Panc1 (cell line): Measurements from ENCODE around the gene UBAC2. TPM values are rescaled to one million over a fixed set of nuclear protein-coding genes. Genes with fewer than 3 reads are reported as not detected.

Experiments
- ATAC-seq: fragments of 200-7000 bp; cut with Tn5 transposase; 2 replicates; pipeline ENCODE4 v1.9.1; 2020; ENCODE audit warnings: mild to moderate bottlenecking, moderate library complexity
- BruUV-seq: library from RNA; stranded (reverse); fragments of 400-500 nt; replicated peaks from 2 replicates; lab custom pipeline; 2021; lab: Mats Ljungman, UMichigan
- CTCF ChIA-PET: fragments of 300-600 bp; sonication (Branson Sonifier 250); formaldehyde crosslinking; loops from one replicate; lab custom pipeline; 2022; ENCODE audit warnings: antibody characterized with exemption; lab: Charles Lee
- POLR2A ChIA-PET: fragments of 300-600 bp; sonication (Branson Sonifier 250); formaldehyde crosslinking; loops from one replicate; lab custom pipeline; 2022; ENCODE audit warnings: antibody characterized with exemption; lab: Charles Lee
- DNase-seq: peaks from one replicate; pipeline ENCODE4 v3.0.0-alpha.2; 2010; ENCODE audit warnings: low read depth, low spot score
- H3K27ac ChIP-seq: 2 replicates; pipeline ENCODE4 v1.5.1; 2011; ENCODE audit warnings: mild to moderate bottlenecking, low read length, inconsistent platforms
- H3K27me3 ChIP-seq: fragments of 200-500 bp; sonication (Bioruptor generic); 2 replicates; pipeline ENCODE4 v1.6.0; 2014; ENCODE audit warnings: low read length, inconsistent platforms; ENCODE audit not compliant: control insufficient read depth, insufficient read depth
- H3K36me3 ChIP-seq: fragments of 200-500 bp; sonication (Bioruptor generic); 2 replicates; pipeline ENCODE4 v1.5.1; 2014; ENCODE audit warnings: inconsistent platforms, mild to moderate bottlenecking, low read length, moderate library complexity; ENCODE audit not compliant: control insufficient read depth, insufficient read depth
- H3K4me1 ChIP-seq: 2 replicates; pipeline ENCODE4 v1.5.1; 2011; ENCODE audit warnings: inconsistent platforms, mild to moderate bottlenecking, low read length, moderate library complexity; ENCODE audit not compliant: control insufficient read depth, insufficient read depth
- H3K4me3 ChIP-seq, 2 experiments: 2 replicates each; pipeline ENCODE4 v1.5.1; 2011 to 2012; ENCODE audit warnings: low read depth in 2 of 2, low read length in 2 of 2, mild to moderate bottlenecking in 2 of 2, inconsistent platforms in 1 of 2, moderate library complexity in 1 of 2
- H3K9me3 ChIP-seq: fragments of 200-500 bp; sonication (Bioruptor generic); 2 replicates; pipeline ENCODE4 v1.5.1; 2014; ENCODE audit warnings: low read depth, mild to moderate bottlenecking, inconsistent platforms, low read length, moderate library complexity; ENCODE audit not compliant: control insufficient read depth, insufficient read depth
- POLR2AphosphoS5 ChIP-seq: IDR thresholded peaks from 2 replicates; pipeline ENCODE4 v1.6.1; 2012; ENCODE audit warnings: mild to moderate bottlenecking, low read depth, low read length, moderate library complexity
- SIN3A ChIP-seq: IDR thresholded peaks from 2 replicates; pipeline ENCODE4 v1.6.1; 2012; ENCODE audit warnings: low read depth, mild to moderate bottlenecking, low read length, moderate library complexity, borderline replicate concordance; ENCODE audit not compliant: insufficient read depth
- TCF7L2 ChIP-seq: IDR thresholded peaks from 2 replicates; pipeline ENCODE4 v1.6.1; 2011; ENCODE audit warnings: mild to moderate bottlenecking, low read depth, low read length, inconsistent platforms
- in situ Hi-C: cut with HindIII; loops from 2 replicates; pipeline ENCODE4 v1.10.0; 2016; ENCODE audit warnings: low sequenced_read_pairs, low pct_unique_long_range_greater_than_20kb
- intact Hi-C: fragments of 100-400 bp; cut with micrococcal nuclease; formaldehyde crosslinking; loops from one replicate; pipeline ENCODE4 v1.10.0; 2022; ENCODE audit not compliant: unreplicated experiment
- total RNA-seq: library from RNA; stranded (reverse); gene quantifications from one replicate; pipeline ENCODE4 v1.2.1, GENCODE V29; 2021; ENCODE audit not compliant: unreplicated experiment
- TF ChIP-seq, protein P1 (sequence below): fragments of 450-650 bp; IDR thresholded peaks from 2 replicates; pipeline ENCODE4 v1.5.1; 2017; ENCODE audit warnings: mild to moderate bottlenecking
- TF ChIP-seq, protein P2 (sequence below), 2 experiments: IDR thresholded peaks; 2 replicates each; pipeline ENCODE4 v1.6.1; 2011 to 2012; ENCODE audit warnings: low read depth in 2 of 2, control low read depth in 1 of 2, low read length in 1 of 2, mild to moderate bottlenecking in 1 of 2, moderate library complexity in 1 of 2; ENCODE audit not compliant: insufficient read depth in 1 of 2

Gene UBAC2
- total RNA-seq, 1 experiment from 2014 or later: 40.8 TPM

DNA sequence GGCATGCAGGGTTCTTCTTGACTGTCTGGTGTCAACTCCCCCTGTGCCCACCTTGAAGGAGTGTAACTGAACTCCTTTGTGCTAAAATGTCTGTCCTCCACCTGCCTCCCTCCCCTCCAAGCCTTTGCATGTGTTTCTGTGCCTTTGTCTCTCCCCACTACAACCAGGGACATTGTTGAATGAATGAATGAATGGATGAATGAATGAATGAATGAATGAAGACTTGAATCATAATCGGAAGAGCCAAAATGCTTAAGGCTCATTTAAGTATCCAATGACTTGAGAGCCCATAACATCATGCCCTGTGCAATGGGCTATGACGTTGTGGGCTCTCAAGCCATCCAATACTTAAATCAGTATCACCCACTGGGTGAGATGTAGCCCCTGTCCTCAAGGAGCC is 115.6 kb downstream of the UBAC2 start:
- Histone ChIP-seq H3K36me3 (no peaks in the 10 kb centered on the region), H3K9me3 (no peaks in the 10 kb centered on the region), H3K27me3 (no peaks in the 10 kb centered on the region), H3K4me3 (no peak overlapping the region), H3K4me1 (no peaks in the 10 kb centered on the region), H3K27ac (no peak overlapping the region)
- CTCF ChIA-PET: no interaction called here
- POLR2A ChIA-PET: no interaction called here
- ATAC-seq (no peak), DNase-seq (no peak)
- BruUV-seq: no TSS peak
- TF ChIP-seq SIN3A (no peak), TCF7L2 (no peak)
- in situ Hi-C loops: no loop called here
- intact Hi-C loops: no loop called here

DNA sequence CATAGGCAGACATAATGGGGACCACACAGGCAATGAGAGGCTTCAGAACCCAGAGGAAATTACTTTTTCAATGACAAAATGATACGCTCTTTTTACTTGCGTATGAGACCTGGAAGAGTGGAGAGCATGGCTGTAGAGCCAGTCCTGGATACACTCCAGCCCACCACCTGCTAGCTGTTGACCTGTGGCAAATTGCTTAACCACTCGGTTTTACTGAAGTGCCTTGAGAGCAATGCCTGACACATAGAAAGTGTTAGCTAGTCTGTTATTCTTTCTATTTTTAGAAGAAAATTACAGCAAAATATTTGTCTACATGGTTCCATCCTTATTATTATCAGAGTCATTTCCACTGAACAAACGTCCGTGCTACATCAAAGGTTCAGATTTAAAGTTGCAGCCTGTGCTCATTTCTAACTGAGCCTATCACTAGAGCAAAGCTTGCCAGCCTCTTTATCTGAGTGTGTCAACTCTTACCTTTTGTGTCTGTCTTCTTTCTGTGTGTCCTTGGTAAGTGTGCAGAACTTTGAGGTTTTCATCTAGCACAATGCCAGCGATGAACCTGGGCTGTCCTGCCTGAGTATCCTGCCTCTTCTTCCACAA is 116.1 kb downstream of the UBAC2 start:
- BruUV-seq: no TSS peak
- DNase-seq (no peak), ATAC-seq (no peak)
- intact Hi-C loops (no loop called here), in situ Hi-C loops (no loop called here)
- H3K27me3 ChIP-seq: no peaks in the 10 kb centered on the region
- ChIA-PET POLR2A (no interaction called here), CTCF (no interaction called here)
- H3K36me3 ChIP-seq: no peaks in the 10 kb centered on the region
- H3K27ac ChIP-seq: no peak overlapping the region
- TF ChIP-seq POLR2AphosphoS5 (no peak), SIN3A (no peak), TCF7L2 (no peak)
- TF ChIP-seq, protein P1, sequence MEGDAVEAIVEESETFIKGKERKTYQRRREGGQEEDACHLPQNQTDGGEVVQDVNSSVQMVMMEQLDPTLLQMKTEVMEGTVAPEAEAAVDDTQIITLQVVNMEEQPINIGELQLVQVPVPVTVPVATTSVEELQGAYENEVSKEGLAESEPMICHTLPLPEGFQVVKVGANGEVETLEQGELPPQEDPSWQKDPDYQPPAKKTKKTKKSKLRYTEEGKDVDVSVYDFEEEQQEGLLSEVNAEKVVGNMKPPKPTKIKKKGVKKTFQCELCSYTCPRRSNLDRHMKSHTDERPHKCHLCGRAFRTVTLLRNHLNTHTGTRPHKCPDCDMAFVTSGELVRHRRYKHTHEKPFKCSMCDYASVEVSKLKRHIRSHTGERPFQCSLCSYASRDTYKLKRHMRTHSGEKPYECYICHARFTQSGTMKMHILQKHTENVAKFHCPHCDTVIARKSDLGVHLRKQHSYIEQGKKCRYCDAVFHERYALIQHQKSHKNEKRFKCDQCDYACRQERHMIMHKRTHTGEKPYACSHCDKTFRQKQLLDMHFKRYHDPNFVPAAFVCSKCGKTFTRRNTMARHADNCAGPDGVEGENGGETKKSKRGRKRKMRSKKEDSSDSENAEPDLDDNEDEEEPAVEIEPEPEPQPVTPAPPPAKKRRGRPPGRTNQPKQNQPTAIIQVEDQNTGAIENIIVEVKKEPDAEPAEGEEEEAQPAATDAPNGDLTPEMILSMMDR: no peak
- TF ChIP-seq, protein P2, sequence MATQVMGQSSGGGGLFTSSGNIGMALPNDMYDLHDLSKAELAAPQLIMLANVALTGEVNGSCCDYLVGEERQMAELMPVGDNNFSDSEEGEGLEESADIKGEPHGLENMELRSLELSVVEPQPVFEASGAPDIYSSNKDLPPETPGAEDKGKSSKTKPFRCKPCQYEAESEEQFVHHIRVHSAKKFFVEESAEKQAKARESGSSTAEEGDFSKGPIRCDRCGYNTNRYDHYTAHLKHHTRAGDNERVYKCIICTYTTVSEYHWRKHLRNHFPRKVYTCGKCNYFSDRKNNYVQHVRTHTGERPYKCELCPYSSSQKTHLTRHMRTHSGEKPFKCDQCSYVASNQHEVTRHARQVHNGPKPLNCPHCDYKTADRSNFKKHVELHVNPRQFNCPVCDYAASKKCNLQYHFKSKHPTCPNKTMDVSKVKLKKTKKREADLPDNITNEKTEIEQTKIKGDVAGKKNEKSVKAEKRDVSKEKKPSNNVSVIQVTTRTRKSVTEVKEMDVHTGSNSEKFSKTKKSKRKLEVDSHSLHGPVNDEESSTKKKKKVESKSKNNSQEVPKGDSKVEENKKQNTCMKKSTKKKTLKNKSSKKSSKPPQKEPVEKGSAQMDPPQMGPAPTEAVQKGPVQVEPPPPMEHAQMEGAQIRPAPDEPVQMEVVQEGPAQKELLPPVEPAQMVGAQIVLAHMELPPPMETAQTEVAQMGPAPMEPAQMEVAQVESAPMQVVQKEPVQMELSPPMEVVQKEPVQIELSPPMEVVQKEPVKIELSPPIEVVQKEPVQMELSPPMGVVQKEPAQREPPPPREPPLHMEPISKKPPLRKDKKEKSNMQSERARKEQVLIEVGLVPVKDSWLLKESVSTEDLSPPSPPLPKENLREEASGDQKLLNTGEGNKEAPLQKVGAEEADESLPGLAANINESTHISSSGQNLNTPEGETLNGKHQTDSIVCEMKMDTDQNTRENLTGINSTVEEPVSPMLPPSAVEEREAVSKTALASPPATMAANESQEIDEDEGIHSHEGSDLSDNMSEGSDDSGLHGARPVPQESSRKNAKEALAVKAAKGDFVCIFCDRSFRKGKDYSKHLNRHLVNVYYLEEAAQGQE (IDR thresholded peaks at IDR 0.05; ENCODE audit: insufficient read depth in 1 of 2, low read depth in 2 of 2, low read length in 1 of 2): no peak
- no peak overlapping the region for H3K4me3 ChIP-seq
- no peaks in the 10 kb centered on the region for H3K4me1 ChIP-seq
- no peaks in the 10 kb centered on the region for H3K9me3 ChIP-seq

DNA sequence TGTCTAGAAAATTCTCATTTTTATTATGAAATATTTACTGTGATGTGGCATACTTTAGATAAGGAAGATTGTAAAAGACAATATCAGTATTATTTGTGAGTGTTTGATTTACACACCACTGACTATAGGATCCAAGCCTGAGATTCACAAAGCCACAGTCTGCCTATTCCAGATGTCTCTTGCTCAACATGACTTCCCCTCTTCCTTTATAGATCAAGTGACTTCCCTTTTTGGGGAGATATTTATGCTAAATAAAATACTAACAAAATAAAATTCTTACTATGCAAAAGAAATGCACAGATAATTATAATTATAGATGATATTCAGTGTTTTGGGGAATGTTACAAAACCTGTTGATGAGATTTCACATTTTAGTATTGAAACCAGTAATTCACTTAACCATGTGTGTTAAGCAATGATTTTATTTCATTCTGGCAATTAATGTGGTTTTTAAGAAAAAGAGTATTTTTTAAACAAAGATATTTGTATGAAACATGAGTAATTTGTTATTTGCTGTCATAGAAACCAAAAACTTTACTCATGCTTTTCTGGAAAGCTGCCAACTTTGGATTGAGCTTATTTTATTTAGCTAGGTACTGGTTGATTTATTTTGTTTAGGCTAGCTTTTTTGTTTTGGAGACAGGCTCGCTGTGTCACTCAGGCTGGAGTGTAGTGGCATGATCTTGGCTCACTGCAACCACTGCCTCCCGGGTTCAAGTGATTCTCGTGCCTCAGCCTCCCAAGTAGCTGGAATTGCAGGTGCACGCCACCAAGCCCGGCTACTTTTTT is 120.2 kb downstream of the UBAC2 start:
- H3K27ac ChIP-seq: no peak overlapping the region
- in situ Hi-C loops (no loop called here), intact Hi-C loops (no loop called here)
- TF ChIP-seq POLR2AphosphoS5 (no peak), SIN3A (no peak), TCF7L2 (no peak)
- TF ChIP-seq, protein P2 (IDR thresholded peaks at IDR 0.05; ENCODE audit: insufficient read depth in 1 of 2, low read depth in 2 of 2, low read length in 1 of 2): no peak
- TF ChIP-seq, protein P1: no peak
- no peak for ATAC-seq
- no peak overlapping the region for H3K4me3 ChIP-seq
- no peaks in the 10 kb centered on the region for H3K4me1 ChIP-seq
- H3K27me3 ChIP-seq: no peaks in the 10 kb centered on the region
- CTCF ChIA-PET: no interaction called here
- POLR2A ChIA-PET: no interaction called here
- BruUV-seq: no TSS peak
- DNase-seq: no peak
- no peaks in the 10 kb centered on the region for H3K36me3 ChIP-seq
- H3K9me3 ChIP-seq: no peaks in the 10 kb centered on the region
